Type B pancreatic cell (in vitro differentiated cells): ENCODE measurements around the gene ANGPTL5. TPM values are rescaled to one million over a fixed set of nuclear protein-coding genes. Genes with fewer than 3 reads are reported as not detected.
"Not testable (repeated sequence)": the region's sequence is repeated elsewhere in the genome, so short reads cannot be mapped to it uniquely, and the experiment has no call there.

ENCODE experiments used
- DNase-seq: peaks from one replicate; pipeline ENCODE4 v3.0.0; 2021; ENCODE audit warnings: mixed read lengths; ENCODE audit not compliant: unreplicated experiment; ENCODE audit errors: extremely low spot score
- H3K27ac Mint-ChIP-seq: 2 replicates; pipeline ENCODE4 v1.8.0; 2021; ENCODE audit warnings: mild to moderate bottlenecking, mixed read lengths
- H3K27me3 Mint-ChIP-seq: 2 replicates; pipeline ENCODE4 v1.8.0; 2021; ENCODE audit warnings: mixed read lengths
- H3K36me3 Mint-ChIP-seq: 2 replicates; pipeline ENCODE4 v1.8.0; 2021; ENCODE audit warnings: mixed read lengths
- H3K4me1 Mint-ChIP-seq: one replicate; pipeline ENCODE4 v1.8.0; 2021; ENCODE audit warnings: mixed read lengths; ENCODE audit not compliant: unreplicated experiment
- H3K4me3 Mint-ChIP-seq: 2 replicates; pipeline ENCODE4 v1.8.0; 2021; ENCODE audit warnings: mild to moderate bottlenecking, mixed read lengths
- H3K9me3 Mint-ChIP-seq: 2 replicates; pipeline ENCODE4 v1.8.0; 2021; ENCODE audit warnings: mixed read lengths
- total RNA-seq: library from RNA; stranded (reverse); gene quantifications from 2 replicates; pipeline ENCODE4 v1.2.1, GENCODE V29; 2021; ENCODE audit warnings: low replicate concordance
- TF ChIP-seq, protein P1 (sequence below): fragments of 200-600 bp; sonication (generic); conservative IDR thresholded peaks from 2 replicates; pipeline ENCODE4 v1.5.0; 2021; ENCODE audit warnings: antibody characterized with exemption, mild to moderate bottlenecking

Gene ANGPTL5
- total RNA-seq, 1 donor from 2014 or later: not detected

DNA sequence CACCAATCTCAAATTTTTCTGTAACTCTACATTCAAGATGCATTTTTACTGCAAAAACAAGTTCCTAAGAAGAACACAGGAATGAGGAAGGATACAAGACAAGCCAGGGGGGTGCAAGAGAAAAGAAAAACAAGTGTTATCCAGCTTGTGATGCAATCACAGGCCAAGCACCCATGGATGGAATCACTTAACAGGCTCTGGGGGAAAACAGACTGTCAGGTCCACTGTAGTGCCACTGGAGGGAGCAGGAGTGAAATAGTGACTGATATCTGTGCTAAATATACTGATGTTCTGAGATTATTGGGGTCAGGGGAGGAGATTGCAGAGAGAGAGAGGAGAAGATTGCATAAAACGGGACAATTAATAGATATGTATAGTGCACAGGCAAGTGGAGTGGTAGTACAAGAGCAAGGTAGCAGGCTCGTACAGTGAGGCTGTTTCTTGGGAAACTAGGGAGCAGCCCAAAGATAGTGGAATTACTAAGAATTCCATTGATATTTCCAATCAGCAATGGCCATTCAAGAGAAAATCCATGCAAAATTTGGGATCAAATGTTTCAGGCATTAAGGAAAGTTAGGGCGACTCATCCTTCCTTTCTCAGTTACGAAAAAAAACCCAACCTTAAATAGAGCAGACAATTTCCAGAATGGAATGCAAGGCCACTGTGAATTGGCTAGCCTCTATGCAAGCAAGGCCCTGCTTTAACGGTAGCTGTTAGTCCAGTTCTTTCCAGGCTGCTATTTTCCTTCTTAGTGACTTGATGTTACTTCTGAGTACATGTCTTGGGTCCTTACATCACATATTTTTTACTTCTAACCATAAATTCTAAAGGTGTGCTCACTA lies 53.7 kb downstream of the ANGPTL5 start:
- no peaks in the 10 kb centered on the region for H3K27me3 Mint-ChIP-seq
- H3K4me1 Mint-ChIP-seq: peaks cover 4% of the 10 kb centered on the region
- H3K4me3 Mint-ChIP-seq: no peak overlapping the region
- DNase-seq: no peak
- peaks cover 6% of the 10 kb centered on the region for H3K9me3 Mint-ChIP-seq
- H3K27ac Mint-ChIP-seq: no peak overlapping the region
- no peaks in the 10 kb centered on the region for H3K36me3 Mint-ChIP-seq
- TF ChIP-seq, protein P1, sequence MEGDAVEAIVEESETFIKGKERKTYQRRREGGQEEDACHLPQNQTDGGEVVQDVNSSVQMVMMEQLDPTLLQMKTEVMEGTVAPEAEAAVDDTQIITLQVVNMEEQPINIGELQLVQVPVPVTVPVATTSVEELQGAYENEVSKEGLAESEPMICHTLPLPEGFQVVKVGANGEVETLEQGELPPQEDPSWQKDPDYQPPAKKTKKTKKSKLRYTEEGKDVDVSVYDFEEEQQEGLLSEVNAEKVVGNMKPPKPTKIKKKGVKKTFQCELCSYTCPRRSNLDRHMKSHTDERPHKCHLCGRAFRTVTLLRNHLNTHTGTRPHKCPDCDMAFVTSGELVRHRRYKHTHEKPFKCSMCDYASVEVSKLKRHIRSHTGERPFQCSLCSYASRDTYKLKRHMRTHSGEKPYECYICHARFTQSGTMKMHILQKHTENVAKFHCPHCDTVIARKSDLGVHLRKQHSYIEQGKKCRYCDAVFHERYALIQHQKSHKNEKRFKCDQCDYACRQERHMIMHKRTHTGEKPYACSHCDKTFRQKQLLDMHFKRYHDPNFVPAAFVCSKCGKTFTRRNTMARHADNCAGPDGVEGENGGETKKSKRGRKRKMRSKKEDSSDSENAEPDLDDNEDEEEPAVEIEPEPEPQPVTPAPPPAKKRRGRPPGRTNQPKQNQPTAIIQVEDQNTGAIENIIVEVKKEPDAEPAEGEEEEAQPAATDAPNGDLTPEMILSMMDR: peak; percentile 67

DNA sequence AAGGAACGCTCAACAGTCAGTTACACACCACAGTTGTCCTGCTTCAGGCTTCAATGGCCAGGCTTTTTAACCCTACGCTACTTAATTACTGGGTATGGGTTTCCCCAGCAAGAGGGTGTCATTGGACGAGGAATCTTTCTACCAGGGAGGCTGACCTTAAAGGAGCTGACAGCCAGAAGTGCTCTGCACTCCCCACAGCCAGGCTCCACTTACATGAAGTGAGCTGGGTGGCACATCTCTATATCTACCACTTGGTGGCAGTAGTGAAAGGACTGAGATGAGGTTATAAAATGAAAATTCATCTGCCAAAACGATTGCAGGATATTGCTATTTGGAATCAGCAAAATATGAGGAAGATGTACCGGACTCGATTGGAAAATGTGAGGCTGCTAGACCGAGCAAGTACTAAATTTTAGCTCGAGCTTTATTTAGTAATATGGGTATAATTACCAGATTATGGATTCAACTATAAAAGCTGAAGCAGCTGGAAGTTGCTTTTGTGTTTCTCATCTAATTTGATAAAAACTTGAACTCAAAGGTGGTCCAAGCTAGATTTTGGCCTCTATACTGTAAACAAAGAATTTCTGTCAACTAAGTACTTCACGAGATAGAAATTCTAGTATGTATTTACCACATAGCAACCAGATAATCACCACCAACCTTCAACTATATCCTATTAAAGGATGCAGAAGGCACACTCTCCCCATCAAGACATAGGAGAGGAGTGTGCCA lies 55.5 kb downstream of the ANGPTL5 start:
- TF ChIP-seq, protein P1: peak; percentile 85
- H3K36me3 Mint-ChIP-seq: no peaks in the 10 kb centered on the region
- no peak overlapping the region for H3K4me3 Mint-ChIP-seq
- no peak for DNase-seq
- peaks cover 4% of the 10 kb centered on the region for H3K4me1 Mint-ChIP-seq
- peaks cover 6% of the 10 kb centered on the region for H3K9me3 Mint-ChIP-seq
- no peak overlapping the region for H3K27ac Mint-ChIP-seq
- H3K27me3 Mint-ChIP-seq: no peaks in the 10 kb centered on the region

DNA sequence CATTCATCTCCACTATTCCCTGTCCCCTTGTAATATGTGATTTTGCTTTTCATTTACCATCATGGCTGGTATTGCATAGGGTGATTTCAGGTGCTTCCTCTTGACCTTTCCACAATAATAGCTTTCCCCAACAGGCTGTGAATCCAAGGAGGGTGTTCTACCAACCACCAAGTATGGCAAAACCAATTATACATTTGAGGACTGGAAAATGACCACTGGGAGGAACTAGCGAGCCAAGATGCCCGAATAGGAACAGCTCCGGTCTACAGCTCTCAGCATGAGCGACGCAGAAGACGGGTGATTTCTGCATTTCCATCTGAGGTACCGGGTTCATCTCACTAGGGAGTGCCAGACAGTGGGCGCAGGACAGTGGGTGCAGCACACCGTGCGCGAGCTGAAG lies 64.1 kb downstream of the ANGPTL5 start:
- H3K4me1 Mint-ChIP-seq, H3K27ac Mint-ChIP-seq, H3K27me3 Mint-ChIP-seq, H3K4me3 Mint-ChIP-seq, H3K9me3 Mint-ChIP-seq, H3K36me3 Mint-ChIP-seq, DNase-seq: not testable (repeated sequence)

DNA sequence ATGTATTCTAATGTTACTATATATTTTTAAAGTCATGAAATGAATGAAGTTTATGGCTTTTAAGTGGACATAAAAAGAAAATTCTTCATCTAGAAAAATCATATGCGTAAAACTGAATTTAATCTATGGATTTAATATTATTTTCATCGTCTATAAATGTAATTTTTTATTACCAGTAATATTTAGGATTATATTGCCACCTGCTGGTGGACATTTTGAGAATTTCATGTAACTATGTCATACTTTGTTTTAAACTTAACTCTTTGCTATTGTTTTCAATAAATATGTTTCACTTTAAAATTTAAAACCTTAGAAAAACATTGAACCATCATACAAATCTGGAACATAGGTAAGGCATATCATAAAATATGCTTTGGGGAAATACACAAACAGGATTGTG lies 68.1 kb downstream of the ANGPTL5 start:
- TF ChIP-seq, protein P1: peak; percentile 80
- H3K4me1 Mint-ChIP-seq: no peaks in the 10 kb centered on the region
- no peaks in the 10 kb centered on the region for H3K9me3 Mint-ChIP-seq
- no peaks in the 10 kb centered on the region for H3K27me3 Mint-ChIP-seq
- H3K36me3 Mint-ChIP-seq: no peaks in the 10 kb centered on the region
- no peak for DNase-seq
- no peak overlapping the region for H3K27ac Mint-ChIP-seq
- H3K4me3 Mint-ChIP-seq: no peak overlapping the region

DNA sequence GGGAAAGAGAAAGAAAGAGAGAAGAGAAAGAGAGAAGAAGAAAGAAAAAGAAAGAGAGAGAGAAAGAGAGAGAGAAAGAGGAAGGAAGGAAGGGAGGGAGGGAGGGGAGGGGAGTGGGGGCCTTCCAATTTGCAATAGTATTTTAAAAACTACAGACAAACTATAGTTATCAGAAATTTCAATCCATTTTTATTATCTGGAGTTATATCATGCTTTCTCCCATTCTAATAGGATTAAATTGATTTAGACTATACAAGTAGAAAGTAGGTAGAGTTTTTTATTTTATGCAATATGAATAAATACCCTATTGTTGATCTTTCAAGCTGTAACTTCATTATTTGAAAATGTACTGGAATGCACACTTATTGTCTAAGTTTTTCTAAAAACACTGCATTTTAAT lies 71.7 kb downstream of the ANGPTL5 start:
- Mint-ChIP-seq H3K9me3 (no peaks in the 10 kb centered on the region), H3K27me3 (no peaks in the 10 kb centered on the region), H3K4me1 (no peaks in the 10 kb centered on the region), H3K36me3 (no peaks in the 10 kb centered on the region), H3K27ac (no peak overlapping the region), H3K4me3 (no peak overlapping the region)
- no peak for DNase-seq
- TF ChIP-seq, protein P1: no peak

DNA sequence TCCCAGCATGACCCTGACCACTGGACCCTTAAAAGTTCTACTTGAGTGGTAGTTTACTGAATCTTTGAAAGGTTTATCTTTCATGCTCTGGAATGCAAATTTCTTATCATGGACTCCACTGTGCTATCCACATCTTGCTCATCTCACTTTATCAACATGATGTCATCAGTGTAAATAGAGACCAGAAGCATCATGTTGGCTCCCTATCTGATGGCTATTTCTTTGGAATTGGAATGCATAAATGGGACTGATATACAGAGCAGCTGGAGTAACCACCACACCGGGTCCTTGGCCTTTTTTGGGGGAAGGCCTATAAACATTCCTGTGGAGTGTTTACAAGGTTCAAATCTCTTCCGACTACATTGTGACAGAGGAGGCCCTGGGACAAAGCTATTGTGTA lies 75.6 kb downstream of the ANGPTL5 start:
- Mint-ChIP-seq H3K27ac (no peak overlapping the region), H3K36me3 (no peaks in the 10 kb centered on the region), H3K27me3 (peaks cover 3% of the 10 kb centered on the region), H3K4me1 (no peaks in the 10 kb centered on the region), H3K4me3 (no peak overlapping the region), H3K9me3 (no peaks in the 10 kb centered on the region)
- DNase-seq: no peak
- TF ChIP-seq, protein P1: no peak
